Measurements from ENCODE around the gene GPC3.

The GPC3 gene

GRCh38 chrX:133668225-133668931, 317.0 kb downstream of the GPC3 start:
- H2AFZ ChIP-seq (ENCODE audit: low read length, unreplicated experiment) = no peak overlapping the region
- H3K4me1 ChIP-seq (ENCODE audit: control insufficient read depth, insufficient read depth, low read length, unreplicated experiment) = no peaks in the 10 kb centered on the region
- no peak overlapping the region for H3K4me3 ChIP-seq (ENCODE audit: low read depth, low read length)
- H3K36me3 ChIP-seq (ENCODE audit: insufficient read depth, low read length) = no peaks in the 10 kb centered on the region
- H3K79me2 ChIP-seq (ENCODE audit: control insufficient read depth, insufficient read depth, low read length, unreplicated experiment) = no peaks in the 10 kb centered on the region
- H3K27ac ChIP-seq (ENCODE audit: low read depth, low read length) = no peak overlapping the region
- H3K27me3 ChIP-seq (ENCODE audit: insufficient read depth, low read length) = no peaks in the 10 kb centered on the region

GRCh38 chrX:133666256-133666655, 319.1 kb downstream of the GPC3 start:
- no peaks in the 10 kb centered on the region for H3K36me3 ChIP-seq (ENCODE audit: insufficient read depth, low read length)
- H3K27ac ChIP-seq (ENCODE audit: low read depth, low read length) = no peak overlapping the region
- no peak overlapping the region for H2AFZ ChIP-seq (ENCODE audit: low read length, unreplicated experiment)
- no peaks in the 10 kb centered on the region for H3K27me3 ChIP-seq (ENCODE audit: insufficient read depth, low read length)
- no peaks in the 10 kb centered on the region for H3K79me2 ChIP-seq (ENCODE audit: control insufficient read depth, insufficient read depth, low read length, unreplicated experiment)
- peaks cover 3% of the 10 kb centered on the region for H3K4me1 ChIP-seq (ENCODE audit: control insufficient read depth, insufficient read depth, low read length, unreplicated experiment)
- no peak overlapping the region for H3K4me3 ChIP-seq (ENCODE audit: low read depth, low read length)

GRCh38 chrX:133661962-133662839, 323.2 kb downstream of the GPC3 start:
- Histone ChIP-seq H3K36me3 (ENCODE audit: insufficient read depth, low read length) (no peaks in the 10 kb centered on the region), H3K4me3 (ENCODE audit: low read depth, low read length) (no peak overlapping the region), H2AFZ (ENCODE audit: low read length, unreplicated experiment) (no peak overlapping the region), H3K79me2 (ENCODE audit: control insufficient read depth, insufficient read depth, low read length, unreplicated experiment) (no peaks in the 10 kb centered on the region), H3K27me3 (ENCODE audit: insufficient read depth, low read length) (no peaks in the 10 kb centered on the region), H3K27ac (ENCODE audit: low read depth, low read length) (no peak overlapping the region), H3K4me1 (ENCODE audit: control insufficient read depth, insufficient read depth, low read length, unreplicated experiment) (peaks cover 8% of the 10 kb centered on the region)

- Histone ChIP-seq H3K27ac (ENCODE audit: low read depth, low read length) (no peak overlapping the region), H3K27me3 (ENCODE audit: insufficient read depth, low read length) (no peaks in the 10 kb centered on the region), H3K36me3 (ENCODE audit: insufficient read depth, low read length) (no peaks in the 10 kb centered on the region), H3K4me1 (ENCODE audit: control insufficient read depth, insufficient read depth, low read length, unreplicated experiment) (peaks cover 8% of the 10 kb centered on the region), H3K79me2 (ENCODE audit: control insufficient read depth, insufficient read depth, low read length, unreplicated experiment) (no peaks in the 10 kb centered on the region), H2AFZ (ENCODE audit: low read length, unreplicated experiment) (no peak overlapping the region), H3K4me3 (ENCODE audit: low read depth, low read length) (no peak overlapping the region)
Observed at GRCh38 chrX:133660281-133660680, 325.1 kb downstream of the GPC3 start.

- no peaks in the 10 kb centered on the region for H3K27me3 ChIP-seq (ENCODE audit: insufficient read depth, low read length)
Observed at GRCh38 chrX:133658293-133658911, 327.0 kb downstream of the GPC3 start.

GRCh38 chrX:133655275-133656265, 329.8 kb downstream of the GPC3 start:
- Histone ChIP-seq H3K4me1 (ENCODE audit: control insufficient read depth, insufficient read depth, low read length, unreplicated experiment) (peaks cover 12% of the 10 kb centered on the region), H3K36me3 (ENCODE audit: insufficient read depth, low read length) (no peaks in the 10 kb centered on the region), H3K79me2 (ENCODE audit: control insufficient read depth, insufficient read depth, low read length, unreplicated experiment) (no peaks in the 10 kb centered on the region), H2AFZ (ENCODE audit: low read length, unreplicated experiment) (no peak overlapping the region), H3K27ac (ENCODE audit: low read depth, low read length) (peak overlapping the region; percentile 29; the same call in 1 of the 2 replicates), H3K27me3 (ENCODE audit: insufficient read depth, low read length) (no peaks in the 10 kb centered on the region), H3K4me3 (ENCODE audit: low read depth, low read length) (no peak overlapping the region)

More at GRCh38 chrX:133658293-133658911, 327.0 kb downstream of the GPC3 start:
- H3K4me3 ChIP-seq (ENCODE audit: low read depth, low read length) = no peak overlapping the region
- peaks cover 15% of the 10 kb centered on the region for H3K4me1 ChIP-seq (ENCODE audit: control insufficient read depth, insufficient read depth, low read length, unreplicated experiment)
- no peaks in the 10 kb centered on the region for H3K36me3 ChIP-seq (ENCODE audit: insufficient read depth, low read length)
- H2AFZ ChIP-seq (ENCODE audit: low read length, unreplicated experiment) = no peak overlapping the region
- no peaks in the 10 kb centered on the region for H3K79me2 ChIP-seq (ENCODE audit: control insufficient read depth, insufficient read depth, low read length, unreplicated experiment)
- H3K27ac ChIP-seq (ENCODE audit: low read depth, low read length) = no peak overlapping the region

GRCh38 chrX:133654811-133655210, 330.6 kb downstream of the GPC3 start:
- H3K27ac ChIP-seq (ENCODE audit: low read depth, low read length) = peak overlapping the region; percentile 29; the same call in 1 of the 2 replicates
- no peaks in the 10 kb centered on the region for H3K27me3 ChIP-seq (ENCODE audit: insufficient read depth, low read length)
- no peaks in the 10 kb centered on the region for H3K79me2 ChIP-seq (ENCODE audit: control insufficient read depth, insufficient read depth, low read length, unreplicated experiment)
- H3K4me1 ChIP-seq (ENCODE audit: control insufficient read depth, insufficient read depth, low read length, unreplicated experiment) = peaks cover 7% of the 10 kb centered on the region
- H3K4me3 ChIP-seq (ENCODE audit: low read depth, low read length) = no peak overlapping the region
- no peak overlapping the region for H2AFZ ChIP-seq (ENCODE audit: low read length, unreplicated experiment)
- no peaks in the 10 kb centered on the region for H3K36me3 ChIP-seq (ENCODE audit: insufficient read depth, low read length)

GRCh38 chrX:133653358-133653757, 332.0 kb downstream of the GPC3 start:
- no peak overlapping the region for H2AFZ ChIP-seq (ENCODE audit: low read length, unreplicated experiment)
- H3K4me3 ChIP-seq (ENCODE audit: low read depth, low read length) = no peak overlapping the region
- H3K79me2 ChIP-seq (ENCODE audit: control insufficient read depth, insufficient read depth, low read length, unreplicated experiment) = no peaks in the 10 kb centered on the region
- H3K4me1 ChIP-seq (ENCODE audit: control insufficient read depth, insufficient read depth, low read length, unreplicated experiment) = peaks cover 6% of the 10 kb centered on the region
- no peaks in the 10 kb centered on the region for H3K36me3 ChIP-seq (ENCODE audit: insufficient read depth, low read length)
- H3K27ac ChIP-seq (ENCODE audit: low read depth, low read length) = no peak overlapping the region
- H3K27me3 ChIP-seq (ENCODE audit: insufficient read depth, low read length) = no peaks in the 10 kb centered on the region

GRCh38 chrX:133652185-133652584, 333.2 kb downstream of the GPC3 start:
- H3K27ac ChIP-seq (ENCODE audit: low read depth, low read length) = no peak overlapping the region
- H3K79me2 ChIP-seq (ENCODE audit: control insufficient read depth, insufficient read depth, low read length, unreplicated experiment) = no peaks in the 10 kb centered on the region
- no peaks in the 10 kb centered on the region for H3K27me3 ChIP-seq (ENCODE audit: insufficient read depth, low read length)
- no peaks in the 10 kb centered on the region for H3K36me3 ChIP-seq (ENCODE audit: insufficient read depth, low read length)
- H2AFZ ChIP-seq (ENCODE audit: low read length, unreplicated experiment) = no peak overlapping the region
- H3K4me3 ChIP-seq (ENCODE audit: low read depth, low read length) = no peak overlapping the region
- H3K4me1 ChIP-seq (ENCODE audit: control insufficient read depth, insufficient read depth, low read length, unreplicated experiment) = peaks cover 6% of the 10 kb centered on the region

GRCh38 chrX:133650239-133650638, 335.2 kb downstream of the GPC3 start:
- Histone ChIP-seq H3K36me3 (ENCODE audit: insufficient read depth, low read length) (no peaks in the 10 kb centered on the region), H3K79me2 (ENCODE audit: control insufficient read depth, insufficient read depth, low read length, unreplicated experiment) (no peaks in the 10 kb centered on the region), H3K27ac (ENCODE audit: low read depth, low read length) (no peak overlapping the region), H3K4me3 (ENCODE audit: low read depth, low read length) (no peak overlapping the region), H2AFZ (ENCODE audit: low read length, unreplicated experiment) (no peak overlapping the region), H3K27me3 (ENCODE audit: insufficient read depth, low read length) (no peaks in the 10 kb centered on the region), H3K4me1 (ENCODE audit: control insufficient read depth, insufficient read depth, low read length, unreplicated experiment) (peaks cover 15% of the 10 kb centered on the region)

Data from ACC112 (cell line).